ENCODE measurements around the gene FTSJ1.

FTSJ1 gene

GRCh38 chrX:48508400-48509244 is 32.6 kb downstream of the FTSJ1 start, which contains the start of gene PORCN:
TSS of gene PORCN (plus strand) at chrX:48508992. CDS start at chrX:48509821, 829 bp downstream.
- TF ChIP-seq YY1 (IDR thresholded peaks at IDR 0.05; ENCODE audit: insufficient read depth, insufficient read length) = no peak
- no peak for TF ChIP-seq SUZ12 (IDR thresholded peaks at IDR 0.05; ENCODE audit: extremely low read depth, insufficient read depth, insufficient read length)
- no peak for TF ChIP-seq ZNF274 (IDR thresholded peaks at IDR 0.05; ENCODE audit: low read depth, low read length)

GRCh38 chrX:48509245-48509590 is 33.2 kb downstream of the FTSJ1 start:
- DNase-seq (ENCODE audit: low read depth, low spot score) = no peak
- Histone ChIP-seq H3K9ac (ENCODE audit: insufficient read length, low read depth) (peak overlapping the region; percentile 85), H3K4me3 (ENCODE audit: insufficient read length, low read depth) (peak overlapping the region; percentile 65), H3K4me1 (ENCODE audit: insufficient read depth, insufficient read length) (no peaks in the 10 kb centered on the region), H3K27me3 (ENCODE audit: insufficient read depth, insufficient read length) (no peaks in the 10 kb centered on the region), H3K9me3 (ENCODE audit: insufficient read depth, low read length) (no peaks in the 10 kb centered on the region), H3K36me3 (ENCODE audit: insufficient read depth, insufficient read length, low read length) (peaks cover 17% of the 10 kb centered on the region)
- no peak for TF ChIP-seq YY1 (IDR thresholded peaks at IDR 0.05; ENCODE audit: insufficient read depth, insufficient read length)
- TF ChIP-seq ZNF274 (IDR thresholded peaks at IDR 0.05; ENCODE audit: low read depth, low read length) = no peak
- no peak for TF ChIP-seq SUZ12 (IDR thresholded peaks at IDR 0.05; ENCODE audit: extremely low read depth, insufficient read depth, insufficient read length)

More at GRCh38 chrX:48508400-48509244, 32.6 kb downstream of the FTSJ1 start, which contains the start of gene PORCN:
- Histone ChIP-seq H3K4me1 (ENCODE audit: insufficient read depth, insufficient read length) (no peaks in the 10 kb centered on the region), H3K27me3 (ENCODE audit: insufficient read depth, insufficient read length) (no peaks in the 10 kb centered on the region), H3K9me3 (ENCODE audit: insufficient read depth, low read length) (no peaks in the 10 kb centered on the region), H3K9ac (ENCODE audit: insufficient read length, low read depth) (peak within 1 kb of the TSS; percentile 85), H3K36me3 (ENCODE audit: insufficient read depth, insufficient read length, low read length) (peaks cover 16% of the 10 kb centered on the region), H3K4me3 (ENCODE audit: insufficient read length, low read depth) (peak within 1 kb of the TSS; percentile 65)
- DNase-seq (ENCODE audit: low read depth, low spot score) = peak; percentile 64

GRCh38 chrX:48509619-48510018 is 33.6 kb downstream of the FTSJ1 start:
- TF ChIP-seq ZNF274 (IDR thresholded peaks at IDR 0.05; ENCODE audit: low read depth, low read length) = no peak
- TF ChIP-seq SUZ12 (IDR thresholded peaks at IDR 0.05; ENCODE audit: extremely low read depth, insufficient read depth, insufficient read length) = no peak
- TF ChIP-seq YY1 (IDR thresholded peaks at IDR 0.05; ENCODE audit: insufficient read depth, insufficient read length) = no peak
- Histone ChIP-seq H3K9me3 (ENCODE audit: insufficient read depth, low read length) (no peaks in the 10 kb centered on the region), H3K4me3 (ENCODE audit: insufficient read length, low read depth) (peak overlapping the region; percentile 65), H3K4me1 (ENCODE audit: insufficient read depth, insufficient read length) (no peaks in the 10 kb centered on the region), H3K9ac (ENCODE audit: insufficient read length, low read depth) (peak overlapping the region; percentile 85), H3K36me3 (ENCODE audit: insufficient read depth, insufficient read length, low read length) (peaks cover 21% of the 10 kb centered on the region), H3K27me3 (ENCODE audit: insufficient read depth, insufficient read length) (no peaks in the 10 kb centered on the region)
- no peak for DNase-seq (ENCODE audit: low read depth, low spot score)

- DNase-seq (ENCODE audit: low read depth, low spot score) = no peak
- no peaks in the 10 kb centered on the region for H3K27me3 ChIP-seq (ENCODE audit: insufficient read depth, insufficient read length)
- no peak overlapping the region for H3K9ac ChIP-seq (ENCODE audit: insufficient read length, low read depth)
- no peaks in the 10 kb centered on the region for H3K9me3 ChIP-seq (ENCODE audit: insufficient read depth, low read length)
- TF ChIP-seq SUZ12 (IDR thresholded peaks at IDR 0.05; ENCODE audit: extremely low read depth, insufficient read depth, insufficient read length) = no peak
- TF ChIP-seq YY1 (IDR thresholded peaks at IDR 0.05; ENCODE audit: insufficient read depth, insufficient read length) = no peak
- TF ChIP-seq ZNF274 (IDR thresholded peaks at IDR 0.05; ENCODE audit: low read depth, low read length) = no peak
- peaks cover 26% of the 10 kb centered on the region for H3K36me3 ChIP-seq (ENCODE audit: insufficient read depth, insufficient read length, low read length)
- H3K4me3 ChIP-seq (ENCODE audit: insufficient read length, low read depth) = no peak overlapping the region
- no peaks in the 10 kb centered on the region for H3K4me1 ChIP-seq (ENCODE audit: insufficient read depth, insufficient read length)
Measured at GRCh38 chrX:48511560-48511959, 35.6 kb downstream of the FTSJ1 start.

GRCh38 chrX:48512371-48512935 is 36.5 kb downstream of the FTSJ1 start:
- Histone ChIP-seq H3K4me1 (ENCODE audit: insufficient read depth, insufficient read length) (peaks cover 2% of the 10 kb centered on the region), H3K9me3 (ENCODE audit: insufficient read depth, low read length) (no peaks in the 10 kb centered on the region), H3K27me3 (ENCODE audit: insufficient read depth, insufficient read length) (no peaks in the 10 kb centered on the region), H3K9ac (ENCODE audit: insufficient read length, low read depth) (no peak overlapping the region), H3K36me3 (ENCODE audit: insufficient read depth, insufficient read length, low read length) (peaks cover 31% of the 10 kb centered on the region), H3K4me3 (ENCODE audit: insufficient read length, low read depth) (no peak overlapping the region)
- no peak for DNase-seq (ENCODE audit: low read depth, low spot score)
- TF ChIP-seq YY1 (IDR thresholded peaks at IDR 0.05; ENCODE audit: insufficient read depth, insufficient read length) (no peak), ZNF274 (IDR thresholded peaks at IDR 0.05; ENCODE audit: low read depth, low read length) (no peak), SUZ12 (IDR thresholded peaks at IDR 0.05; ENCODE audit: extremely low read depth, insufficient read depth, insufficient read length) (no peak)

- H3K9ac ChIP-seq (ENCODE audit: insufficient read length, low read depth) = no peak overlapping the region
- no peak overlapping the region for H3K4me3 ChIP-seq (ENCODE audit: insufficient read length, low read depth)
- TF ChIP-seq SUZ12 (IDR thresholded peaks at IDR 0.05; ENCODE audit: extremely low read depth, insufficient read depth, insufficient read length) (no peak), YY1 (IDR thresholded peaks at IDR 0.05; ENCODE audit: insufficient read depth, insufficient read length) (no peak), ZNF274 (IDR thresholded peaks at IDR 0.05; ENCODE audit: low read depth, low read length) (no peak)
- H3K36me3 ChIP-seq (ENCODE audit: insufficient read depth, insufficient read length, low read length) = peaks cover 31% of the 10 kb centered on the region
- no peaks in the 10 kb centered on the region for H3K27me3 ChIP-seq (ENCODE audit: insufficient read depth, insufficient read length)
- no peaks in the 10 kb centered on the region for H3K9me3 ChIP-seq (ENCODE audit: insufficient read depth, low read length)
- peaks cover 2% of the 10 kb centered on the region for H3K4me1 ChIP-seq (ENCODE audit: insufficient read depth, insufficient read length)
- no peak for DNase-seq (ENCODE audit: low read depth, low spot score)
Measured at GRCh38 chrX:48513670-48514069, 37.7 kb downstream of the FTSJ1 start.

- H3K4me1 ChIP-seq (ENCODE audit: insufficient read depth, insufficient read length) = peaks cover 2% of the 10 kb centered on the region
- no peak overlapping the region for H3K9ac ChIP-seq (ENCODE audit: insufficient read length, low read depth)
- no peak for DNase-seq (ENCODE audit: low read depth, low spot score)
- H3K9me3 ChIP-seq (ENCODE audit: insufficient read depth, low read length) = no peaks in the 10 kb centered on the region
- TF ChIP-seq SUZ12 (IDR thresholded peaks at IDR 0.05; ENCODE audit: extremely low read depth, insufficient read depth, insufficient read length) = no peak
- TF ChIP-seq YY1 (IDR thresholded peaks at IDR 0.05; ENCODE audit: insufficient read depth, insufficient read length) = no peak
- no peak for TF ChIP-seq ZNF274 (IDR thresholded peaks at IDR 0.05; ENCODE audit: low read depth, low read length)
- H3K27me3 ChIP-seq (ENCODE audit: insufficient read depth, insufficient read length) = no peaks in the 10 kb centered on the region
- H3K4me3 ChIP-seq (ENCODE audit: insufficient read length, low read depth) = no peak overlapping the region
- peaks cover 31% of the 10 kb centered on the region for H3K36me3 ChIP-seq (ENCODE audit: insufficient read depth, insufficient read length, low read length)
Measured at GRCh38 chrX:48514126-48514806, 38.3 kb downstream of the FTSJ1 start.

Data from NT2/D1 (cell line).